ENCODE data around the gene C1orf210. TPM values are rescaled to one million over a fixed set of nuclear protein-coding genes. Genes with fewer than 3 reads are reported as not detected.

C1orf210 gene
- total and polyA plus RNA-seq, 12 donors: not detected

DNA sequence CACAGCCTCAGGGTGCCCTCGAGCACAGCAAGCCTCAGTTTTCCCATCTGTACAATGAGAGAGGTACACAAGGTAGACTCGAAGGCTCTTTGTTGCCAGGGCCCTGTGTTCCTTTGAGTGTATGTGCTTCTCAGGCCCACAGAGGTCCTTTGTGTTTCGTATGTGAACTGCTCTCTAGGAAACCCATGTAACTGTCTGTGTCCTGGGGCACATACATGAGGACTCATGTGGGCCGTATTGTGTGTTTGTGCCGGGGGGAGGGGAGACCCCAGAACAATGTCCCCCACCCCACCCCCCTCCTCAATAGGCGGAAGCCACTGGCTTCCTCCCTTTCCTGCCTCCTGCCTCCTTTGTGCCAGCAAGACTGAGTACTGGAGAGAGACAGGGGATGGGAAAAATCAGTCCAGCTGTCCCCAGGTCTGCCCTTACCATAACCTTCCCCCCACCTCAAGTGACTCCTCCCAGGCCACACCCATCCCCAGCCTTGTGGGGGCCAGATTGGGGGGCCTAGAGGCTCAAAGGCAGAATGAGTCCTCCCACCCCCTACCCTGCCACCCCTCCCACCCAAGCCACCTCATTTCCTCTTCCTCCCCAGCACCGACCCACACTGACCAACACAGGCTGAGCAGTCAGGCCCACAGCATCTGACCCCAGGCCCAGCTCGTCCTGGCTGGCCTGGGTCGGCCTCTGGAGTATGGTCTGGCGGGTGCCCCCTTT is 15.2 kb upstream of the C1orf210 start, which contains the start of gene TIE1:
TSS of gene TIE1 (plus strand) at position 605 of the 717 bp plus-strand sequence. CDS start at position 695, 90 bp downstream.
- Histone ChIP-seq H3K4me1 (peaks cover 7 to 79% (median 40%) of the 10 kb centered on the region in 9 donors), H3K4me3 (peak within 1 kb of the TSS; percentile 32 to 63 (median 50))
- DNase-seq: peak; percentile 52 to 80

DNA sequence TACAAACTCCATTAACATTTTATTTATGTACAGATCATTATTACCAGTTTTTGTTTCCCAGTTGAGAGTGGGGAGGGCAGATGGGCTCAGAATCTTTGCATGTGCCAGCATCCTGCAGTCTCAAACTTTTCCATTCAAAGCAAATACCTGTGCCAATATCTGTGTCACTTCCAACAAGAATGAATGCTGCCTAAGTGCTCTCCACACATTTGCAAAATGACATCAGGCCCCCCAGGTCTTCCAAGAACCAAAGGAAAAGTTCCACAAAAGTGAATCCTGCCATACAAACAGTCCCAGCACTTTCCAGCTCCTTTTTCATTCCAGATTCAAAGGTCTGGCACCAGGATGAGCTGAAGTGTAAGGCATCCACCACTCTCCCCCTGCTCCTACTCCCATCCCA is 13.7 kb upstream of the C1orf210 start:
- Histone ChIP-seq H3K4me3 (no peak overlapping the region), H3K36me3 (no peaks in the 10 kb centered on the region), H3K9me3 (no peaks in the 10 kb centered on the region), H3K27me3 (no peaks in the 10 kb centered on the region), H3K27ac (peak overlapping the region in 8 of 10 donors; percentile 3 to 94 (median 86)), H3K4me1 (peaks cover 11 to 80% (median 42%) of the 10 kb centered on the region in 9 donors)
- no peak for DNase-seq
- TF ChIP-seq, protein P1, sequence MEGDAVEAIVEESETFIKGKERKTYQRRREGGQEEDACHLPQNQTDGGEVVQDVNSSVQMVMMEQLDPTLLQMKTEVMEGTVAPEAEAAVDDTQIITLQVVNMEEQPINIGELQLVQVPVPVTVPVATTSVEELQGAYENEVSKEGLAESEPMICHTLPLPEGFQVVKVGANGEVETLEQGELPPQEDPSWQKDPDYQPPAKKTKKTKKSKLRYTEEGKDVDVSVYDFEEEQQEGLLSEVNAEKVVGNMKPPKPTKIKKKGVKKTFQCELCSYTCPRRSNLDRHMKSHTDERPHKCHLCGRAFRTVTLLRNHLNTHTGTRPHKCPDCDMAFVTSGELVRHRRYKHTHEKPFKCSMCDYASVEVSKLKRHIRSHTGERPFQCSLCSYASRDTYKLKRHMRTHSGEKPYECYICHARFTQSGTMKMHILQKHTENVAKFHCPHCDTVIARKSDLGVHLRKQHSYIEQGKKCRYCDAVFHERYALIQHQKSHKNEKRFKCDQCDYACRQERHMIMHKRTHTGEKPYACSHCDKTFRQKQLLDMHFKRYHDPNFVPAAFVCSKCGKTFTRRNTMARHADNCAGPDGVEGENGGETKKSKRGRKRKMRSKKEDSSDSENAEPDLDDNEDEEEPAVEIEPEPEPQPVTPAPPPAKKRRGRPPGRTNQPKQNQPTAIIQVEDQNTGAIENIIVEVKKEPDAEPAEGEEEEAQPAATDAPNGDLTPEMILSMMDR (IDR thresholded peaks at IDR 0.05): no peak
- ATAC-seq: no peak
- intact Hi-C loops (cut with DNase I): loop anchor here in 3 of 10 donors (5.0 kb wide), 3 partner anchors 48 to 62 kb away; partner anchors contain the start of gene CDC20 (in 1 of the 3)

More for the DNA sequence above, 15.2 kb upstream of the C1orf210 start, which contains the start of gene TIE1:
- WGBS, 2 donors: 65 to 69% methylated on average over 10 of the region's 10 CpGs
- TF ChIP-seq, protein P1 (IDR thresholded peaks at IDR 0.05): no peak
- no peaks in the 10 kb centered on the region for H3K27me3 ChIP-seq
- H3K27ac ChIP-seq: peak within 1 kb of the TSS; percentile 71 to 94 (median 84)
- no peaks in the 10 kb centered on the region for H3K9me3 ChIP-seq
- H3K36me3 ChIP-seq: peaks cover 0 to 7% (median 0%) of the 10 kb centered on the region in 9 donors
- ATAC-seq: peak; percentile 68 to 89 (median 83)
- intact Hi-C loops (cut with DNase I): loop anchor here in 4 of 10 donors (5.0 kb wide), 4 partner anchors 42 to 67 kb away; partner anchors contain the start of gene ELOVL1 (in 1 of the 4)

DNA sequence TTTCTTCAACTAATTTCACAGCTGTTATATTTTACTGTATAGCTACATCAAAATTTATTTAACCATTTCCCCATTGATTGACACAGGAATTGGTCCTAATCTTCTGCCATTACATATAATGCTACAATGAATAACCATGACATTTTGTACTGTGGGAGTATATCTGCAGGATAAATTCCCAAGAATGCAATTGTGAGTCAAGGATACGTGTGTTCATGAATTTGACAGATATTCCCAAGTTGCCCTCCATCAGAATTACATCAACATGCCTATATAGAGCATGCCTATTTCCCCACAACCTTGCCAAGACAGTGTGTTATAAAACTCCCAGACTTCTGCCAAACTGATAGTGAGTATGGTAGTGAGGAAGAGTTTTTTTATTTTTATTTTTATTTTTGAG is 12.7 kb upstream of the C1orf210 start:
- 82 to 86% methylated on average over 1 of the region's 1 CpG for WGBS, 2 donors
- no peaks in the 10 kb centered on the region for H3K9me3 ChIP-seq
- TF ChIP-seq, protein P1 (IDR thresholded peaks at IDR 0.05): no peak
- no peak overlapping the region for H3K4me3 ChIP-seq
- DNase-seq (no peak), ATAC-seq (no peak)
- peaks cover 11 to 80% (median 34%) of the 10 kb centered on the region in 9 donors for H3K4me1 ChIP-seq
- H3K27me3 ChIP-seq: no peaks in the 10 kb centered on the region
- no peaks in the 10 kb centered on the region for H3K36me3 ChIP-seq
- H3K27ac ChIP-seq: peak overlapping the region in 1 of 10 donors; percentile 76
- intact Hi-C loops (cut with DNase I): loop anchor here in 3 of 10 donors (5.0 kb wide), 3 partner anchors 49 to 61 kb away; partner anchors contain the start of gene CDC20 (in 1 of the 3)

DNA sequence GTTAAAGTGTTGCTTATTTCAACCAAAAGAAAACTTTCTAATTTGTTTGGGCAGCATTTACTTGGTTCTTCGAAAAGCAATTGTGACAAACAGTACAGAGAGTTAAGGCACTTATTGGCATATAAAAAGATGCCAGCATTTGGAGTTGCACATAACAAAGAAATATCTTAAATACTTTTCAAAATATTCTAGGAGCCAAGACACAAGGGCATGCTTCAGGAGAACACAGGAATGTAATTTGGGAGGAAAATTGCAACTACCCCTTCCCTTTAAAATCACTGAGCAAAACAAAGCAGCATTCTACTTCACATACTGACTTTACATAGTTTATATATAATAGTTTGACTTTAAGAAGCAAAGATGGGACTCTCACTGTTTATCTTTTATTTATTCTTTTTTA is 10.8 kb upstream of the C1orf210 start:
- H3K4me1 ChIP-seq: peaks cover 11 to 76% (median 28%) of the 10 kb centered on the region in 9 donors

More for the DNA sequence above, 10.8 kb upstream of the C1orf210 start:
- no peaks in the 10 kb centered on the region for H3K9me3 ChIP-seq
- intact Hi-C loops (cut with DNase I): loop anchor here in 3 of 10 donors (5.0 kb wide), 3 partner anchors 51 to 61 kb away; partner anchors contain the start of gene CDC20 (in 1 of the 3)
- peak overlapping the region; percentile 13 to 87 (median 52) for H3K27ac ChIP-seq
- no peak for ATAC-seq
- no peak for DNase-seq
- no peaks in the 10 kb centered on the region for H3K36me3 ChIP-seq
- 58 to 73% methylated on average over 1 of the region's 1 CpG for WGBS, 2 donors
- no peak overlapping the region for H3K4me3 ChIP-seq
- TF ChIP-seq, protein P1 (IDR thresholded peaks at IDR 0.05): no peak
- H3K27me3 ChIP-seq: no peaks in the 10 kb centered on the region
